ENCODE data around the gene TNS3.

DNA sequence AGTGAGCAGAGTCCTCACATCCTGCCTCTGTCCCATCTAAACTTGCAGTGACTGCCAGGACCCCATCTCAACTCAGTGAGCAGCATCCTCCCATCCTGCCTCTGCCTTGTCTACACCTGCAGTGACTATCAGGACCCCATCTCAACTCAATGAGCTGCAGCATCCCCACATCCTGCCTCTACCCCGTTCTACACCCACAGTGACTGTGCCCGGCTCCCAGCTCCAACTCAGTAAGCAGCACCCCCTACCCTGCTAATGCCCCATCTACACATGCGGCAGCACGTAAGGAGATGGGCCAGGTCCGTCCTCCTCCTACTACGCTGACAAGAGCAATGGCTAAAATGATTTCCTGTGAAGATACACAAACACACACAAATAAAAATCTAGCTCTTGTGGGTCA is 65.5 kb downstream of the TNS3 start:
- TF ChIP-seq CTCF (IDR thresholded peaks at IDR 0.05; ENCODE audit: low read depth, low read length, poor library complexity, severe bottlenecking) (no peak), EZH2phosphoT487 (IDR thresholded peaks at IDR 0.05; ENCODE audit: borderline replicate concordance, low read length) (no peak)

Measured in DOHH2 (cell line).